ENCODE measurements around the gene GABBR1. TPM values are rescaled to one million over a fixed set of nuclear protein-coding genes. Genes with fewer than 3 reads are reported as not detected.

The GABBR1 gene
- total RNA-seq, 2 donors from 2014 or later: 19.4 to 30.7 TPM

DNA sequence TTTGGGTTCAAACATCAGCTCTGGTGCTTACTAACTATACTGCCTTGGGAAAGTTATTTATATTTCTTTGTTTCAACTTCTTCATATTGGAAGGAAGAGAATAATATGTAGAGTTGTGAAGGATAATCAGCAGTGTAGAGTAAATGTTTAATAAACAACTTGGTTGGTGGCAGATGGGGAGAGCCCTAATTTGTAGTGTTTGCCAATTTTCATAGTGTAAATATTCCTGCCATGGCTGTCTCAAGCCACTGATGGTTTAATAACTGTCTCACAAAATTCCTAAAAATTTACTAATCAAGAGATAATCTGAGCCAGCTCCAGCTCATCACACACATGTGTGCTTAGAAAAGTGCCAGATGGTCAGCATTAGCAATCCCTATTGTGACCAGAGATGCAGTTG lies 48.2 kb downstream of the GABBR1 start, which contains the start of gene OR2H2:
OR2H2 (plus strand) TSS at position 301 of the 400 bp plus-strand sequence. CDS start 2,824 bp downstream, outside the sequence.
- Histone ChIP-seq H3K4me3 (no peak within 1 kb of the TSS), H3K27me3 (replicated peaks; ENCODE audit: insufficient read depth) (no peaks in the 10 kb centered on the region), H3K27ac (no peak within 1 kb of the TSS), H3K9me3 (no peaks in the 10 kb centered on the region), H3K36me3 (no peaks in the 10 kb centered on the region), H3K4me1 (replicated peaks) (no peaks in the 10 kb centered on the region)
- intact Hi-C loops (cut with DNase I): loop anchor here (10.0 kb wide), 1 partner anchor 900 kb away; no protein-coding TSS in a partner anchor
- TF ChIP-seq, protein P1, sequence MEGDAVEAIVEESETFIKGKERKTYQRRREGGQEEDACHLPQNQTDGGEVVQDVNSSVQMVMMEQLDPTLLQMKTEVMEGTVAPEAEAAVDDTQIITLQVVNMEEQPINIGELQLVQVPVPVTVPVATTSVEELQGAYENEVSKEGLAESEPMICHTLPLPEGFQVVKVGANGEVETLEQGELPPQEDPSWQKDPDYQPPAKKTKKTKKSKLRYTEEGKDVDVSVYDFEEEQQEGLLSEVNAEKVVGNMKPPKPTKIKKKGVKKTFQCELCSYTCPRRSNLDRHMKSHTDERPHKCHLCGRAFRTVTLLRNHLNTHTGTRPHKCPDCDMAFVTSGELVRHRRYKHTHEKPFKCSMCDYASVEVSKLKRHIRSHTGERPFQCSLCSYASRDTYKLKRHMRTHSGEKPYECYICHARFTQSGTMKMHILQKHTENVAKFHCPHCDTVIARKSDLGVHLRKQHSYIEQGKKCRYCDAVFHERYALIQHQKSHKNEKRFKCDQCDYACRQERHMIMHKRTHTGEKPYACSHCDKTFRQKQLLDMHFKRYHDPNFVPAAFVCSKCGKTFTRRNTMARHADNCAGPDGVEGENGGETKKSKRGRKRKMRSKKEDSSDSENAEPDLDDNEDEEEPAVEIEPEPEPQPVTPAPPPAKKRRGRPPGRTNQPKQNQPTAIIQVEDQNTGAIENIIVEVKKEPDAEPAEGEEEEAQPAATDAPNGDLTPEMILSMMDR (IDR thresholded peaks at IDR 0.05): no peak
- TF ChIP-seq POLR2AphosphoS5 (IDR thresholded peaks at IDR 0.05): no peak
- TF ChIP-seq POLR2A (IDR thresholded peaks at IDR 0.05): no peak
- no peak for DNase-seq (ENCODE audit: low spot score)

DNA sequence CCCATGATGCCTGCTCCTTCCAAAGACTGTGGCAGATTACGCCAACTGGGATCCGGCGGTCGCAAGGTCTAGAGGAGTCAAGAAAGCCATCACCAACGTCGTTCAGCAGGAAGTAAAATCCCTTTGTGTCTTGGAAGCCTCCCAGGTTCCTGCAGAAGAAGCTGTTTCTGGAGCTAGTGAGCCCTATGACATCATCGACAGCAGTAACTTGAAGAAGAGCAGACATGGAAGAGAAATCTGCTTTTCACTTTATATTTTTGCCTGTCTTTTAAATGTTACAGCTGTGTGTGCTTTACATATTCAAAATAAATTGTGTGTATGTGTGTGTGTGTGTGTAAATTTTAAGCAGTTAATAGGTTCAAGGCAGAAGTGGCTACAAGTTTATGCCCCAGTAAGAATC lies 55.4 kb downstream of the GABBR1 start:
- no peaks in the 10 kb centered on the region for H3K36me3 ChIP-seq
- intact Hi-C loops (cut with DNase I): no loop called here
- H3K4me1 ChIP-seq (replicated peaks): no peaks in the 10 kb centered on the region
- TF ChIP-seq POLR2A (IDR thresholded peaks at IDR 0.05) (no peak), POLR2AphosphoS5 (IDR thresholded peaks at IDR 0.05) (no peak)
- TF ChIP-seq, protein P1 (IDR thresholded peaks at IDR 0.05): no peak
- no peaks in the 10 kb centered on the region for H3K9me3 ChIP-seq
- H3K27me3 ChIP-seq (replicated peaks; ENCODE audit: insufficient read depth): no peaks in the 10 kb centered on the region
- H3K4me3 ChIP-seq: no peak overlapping the region
- WGBS: 74% methylated on average over 7 of the region's 7 CpGs
- H3K27ac ChIP-seq: no peak overlapping the region
- DNase-seq (ENCODE audit: low spot score): no peak

DNA sequence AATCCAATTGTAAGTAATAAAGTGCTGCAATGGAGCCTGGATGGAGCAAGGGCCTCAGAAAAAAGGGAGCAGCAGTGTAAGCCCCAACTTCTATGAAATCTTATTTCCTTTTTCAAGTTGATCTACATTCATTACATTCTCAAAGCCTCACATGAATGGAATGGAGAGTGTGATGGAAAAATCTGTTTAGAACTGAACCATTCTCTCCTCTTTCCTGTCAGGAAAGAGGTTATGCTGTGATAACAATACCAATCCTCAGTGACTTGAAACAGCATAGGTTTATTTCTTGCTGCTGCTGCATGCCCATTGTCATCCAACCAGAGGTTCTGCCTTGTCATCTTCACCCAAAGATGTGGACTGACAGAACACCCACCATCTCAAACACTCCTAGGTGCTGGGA lies 56.9 kb downstream of the GABBR1 start:
- H3K27ac ChIP-seq: no peak overlapping the region
- TF ChIP-seq POLR2AphosphoS5 (IDR thresholded peaks at IDR 0.05) (no peak), POLR2A (IDR thresholded peaks at IDR 0.05) (no peak)
- TF ChIP-seq, protein P1 (IDR thresholded peaks at IDR 0.05): no peak
- no peak for DNase-seq (ENCODE audit: low spot score)
- no peaks in the 10 kb centered on the region for H3K27me3 ChIP-seq (replicated peaks; ENCODE audit: insufficient read depth)
- no peak overlapping the region for H3K4me3 ChIP-seq
- intact Hi-C loops (cut with DNase I): no loop called here
- H3K9me3 ChIP-seq: no peaks in the 10 kb centered on the region
- H3K4me1 ChIP-seq (replicated peaks): no peaks in the 10 kb centered on the region
- no peaks in the 10 kb centered on the region for H3K36me3 ChIP-seq

DNA sequence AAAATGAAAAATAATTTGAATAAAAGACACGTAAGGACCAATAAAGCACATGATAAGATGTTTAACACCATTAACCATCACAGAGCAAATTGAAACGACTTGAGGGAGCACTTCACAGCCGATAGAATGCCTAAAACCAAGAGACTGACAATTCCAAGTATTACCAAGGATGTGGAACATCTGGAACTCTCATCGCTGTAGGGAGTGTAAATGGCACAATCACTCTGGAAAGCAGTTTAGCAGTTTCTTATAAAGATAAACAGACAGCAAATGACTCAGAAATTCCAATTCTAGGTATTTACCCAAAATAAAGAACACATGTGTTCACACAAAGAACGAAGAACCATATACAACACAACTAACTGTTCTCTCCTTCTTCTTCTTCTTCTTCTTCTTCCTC lies 65.0 kb downstream of the GABBR1 start:
- no peak overlapping the region for H3K27ac ChIP-seq
- H3K36me3 ChIP-seq: no peaks in the 10 kb centered on the region
- no peaks in the 10 kb centered on the region for H3K4me1 ChIP-seq (replicated peaks)
- H3K9me3 ChIP-seq: no peaks in the 10 kb centered on the region
- WGBS: 65% methylated on average over 5 of the region's 5 CpGs
- no peaks in the 10 kb centered on the region for H3K27me3 ChIP-seq (replicated peaks; ENCODE audit: insufficient read depth)
- no peak for TF ChIP-seq POLR2AphosphoS5 (IDR thresholded peaks at IDR 0.05)
- TF ChIP-seq, protein P1 (IDR thresholded peaks at IDR 0.05): no peak
- DNase-seq (ENCODE audit: low spot score): no peak
- H3K4me3 ChIP-seq: no peak overlapping the region
- intact Hi-C loops (cut with DNase I): no loop called here

DNA sequence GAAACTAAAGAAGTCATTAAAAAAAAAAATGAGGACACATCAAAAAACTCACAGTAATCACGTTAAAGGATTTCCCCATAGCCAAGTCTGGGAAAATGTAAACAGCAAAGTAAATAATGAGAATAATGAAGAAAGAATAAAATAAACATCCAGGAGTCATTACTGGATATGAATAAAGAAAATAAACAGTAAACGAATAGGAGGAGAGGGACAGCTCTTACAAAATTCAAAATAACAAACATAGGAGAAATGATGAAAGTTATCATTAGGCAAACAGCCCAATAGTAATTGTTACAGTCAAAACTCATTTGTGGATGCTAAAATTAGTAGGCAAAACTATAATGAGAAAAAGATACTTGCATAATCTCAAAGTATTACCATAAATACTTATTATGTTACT lies 65.4 kb downstream of the GABBR1 start:
- Histone ChIP-seq H3K27ac (no peak overlapping the region), H3K9me3 (no peaks in the 10 kb centered on the region), H3K27me3 (replicated peaks; ENCODE audit: insufficient read depth) (no peaks in the 10 kb centered on the region), H3K36me3 (no peaks in the 10 kb centered on the region), H3K4me3 (no peak overlapping the region), H3K4me1 (replicated peaks) (no peaks in the 10 kb centered on the region)
- no peak for TF ChIP-seq POLR2AphosphoS5 (IDR thresholded peaks at IDR 0.05)
- TF ChIP-seq, protein P1 (IDR thresholded peaks at IDR 0.05): no peak
- TF ChIP-seq POLR2A (IDR thresholded peaks at IDR 0.05): no peak
- WGBS: 31% methylated on average over 2 of the region's 2 CpGs
- intact Hi-C loops (cut with DNase I): no loop called here
- DNase-seq (ENCODE audit: low spot score): no peak
